Measurements from ENCODE around the gene MUTYH. TPM values are rescaled to one million over a fixed set of nuclear protein-coding genes. Genes with fewer than 3 reads are reported as not detected.

Gene MUTYH
- total RNA-seq, 4 donors from 2014 or later: 10.1 to 20.6 (median 11.0) TPM

GRCh38 chr1:45375104-45376090, 35.2 kb upstream of the MUTYH start:
- in situ Hi-C loops (cut with MboI; ENCODE audit: low sequenced_read_pairs in 4 of 4): no loop called here

GRCh38 chr1:45373573-45373972, 33.3 kb upstream of the MUTYH start:
- peaks cover 8 to 10% of the 10 kb centered on the region in 2 donors for H3K4me1 ChIP-seq
- no peaks in the 10 kb centered on the region for H3K36me3 ChIP-seq
- intact Hi-C loops (cut with DNase I; ENCODE audit: low total_unique reads) (no loop called here), in situ Hi-C loops (cut with MboI; ENCODE audit: low sequenced_read_pairs in 4 of 4) (no loop called here)
- ATAC-seq (no peak), DNase-seq (no peak)
- H3K27ac ChIP-seq: no peak overlapping the region
- no peak for TF ChIP-seq POLR2A (IDR thresholded peaks at IDR 0.05)
- TF ChIP-seq CTCF (IDR thresholded peaks at IDR 0.05 in 4 of 5, conservative IDR thresholded peaks at IDR 0.05 in 1 of 5): no peak
- no peaks in the 10 kb centered on the region for H3K27me3 ChIP-seq
- no peak overlapping the region for H3K4me3 ChIP-seq
- H3K9me3 ChIP-seq: no peaks in the 10 kb centered on the region

More at GRCh38 chr1:45375104-45376090, 35.2 kb upstream of the MUTYH start:
- H3K4me3 ChIP-seq: no peak overlapping the region
- H3K4me1 ChIP-seq: peaks cover 8 to 10% of the 10 kb centered on the region in 2 donors
- ATAC-seq (no peak), DNase-seq (no peak)
- no peaks in the 10 kb centered on the region for H3K9me3 ChIP-seq
- H3K27ac ChIP-seq: no peak overlapping the region
- no peaks in the 10 kb centered on the region for H3K36me3 ChIP-seq
- intact Hi-C loops (cut with DNase I; ENCODE audit: low total_unique reads): no loop called here
- no peaks in the 10 kb centered on the region for H3K27me3 ChIP-seq
- TF ChIP-seq CTCF (IDR thresholded peaks at IDR 0.05 in 4 of 5, conservative IDR thresholded peaks at IDR 0.05 in 1 of 5) (no peak), POLR2A (IDR thresholded peaks at IDR 0.05) (no peak)

- no peak for TF ChIP-seq CTCF (IDR thresholded peaks at IDR 0.05 in 4 of 5, conservative IDR thresholded peaks at IDR 0.05 in 1 of 5)
- no peak for TF ChIP-seq POLR2A (IDR thresholded peaks at IDR 0.05)
- no peaks in the 10 kb centered on the region for H3K36me3 ChIP-seq
- H3K4me3 ChIP-seq: no peak overlapping the region
- no peak for DNase-seq
- intact Hi-C loops (cut with DNase I; ENCODE audit: low total_unique reads) (no loop called here), in situ Hi-C loops (cut with MboI; ENCODE audit: low sequenced_read_pairs in 4 of 4) (no loop called here)
- peaks cover 0 to under 1% of the 10 kb centered on the region in 2 donors for H3K4me1 ChIP-seq
- H3K27me3 ChIP-seq: no peaks in the 10 kb centered on the region
- H3K27ac ChIP-seq: no peak overlapping the region
- no peaks in the 10 kb centered on the region for H3K9me3 ChIP-seq
- ATAC-seq: no peak
Observed at GRCh38 chr1:45370575-45370974, 30.3 kb upstream of the MUTYH start.

GRCh38 chr1:45365051-45365450, 24.8 kb upstream of the MUTYH start:
- no peak for ATAC-seq
- peaks cover 10 to 11% of the 10 kb centered on the region in 2 donors for H3K4me1 ChIP-seq

More at GRCh38 chr1:45365051-45365450, 24.8 kb upstream of the MUTYH start:
- intact Hi-C loops (cut with DNase I; ENCODE audit: low total_unique reads): no loop called here
- TF ChIP-seq CTCF (IDR thresholded peaks at IDR 0.05 in 4 of 5, conservative IDR thresholded peaks at IDR 0.05 in 1 of 5): no peak
- no peak for TF ChIP-seq POLR2A (IDR thresholded peaks at IDR 0.05)
- H3K36me3 ChIP-seq: no peaks in the 10 kb centered on the region
- no peak overlapping the region for H3K27ac ChIP-seq
- no peaks in the 10 kb centered on the region for H3K27me3 ChIP-seq
- in situ Hi-C loops (cut with MboI; ENCODE audit: low sequenced_read_pairs in 4 of 4): loop anchor here in 2 of 4 donors (10.0 kb wide), 2 partner anchors 200 to 210 kb away; no protein-coding TSS in a partner anchor
- no peaks in the 10 kb centered on the region for H3K9me3 ChIP-seq
- no peak overlapping the region for H3K4me3 ChIP-seq
- DNase-seq: no peak
